Islet precursor cell (in vitro differentiated cells): ENCODE measurements around the gene PLCD3.

Experiments used
- DNase-seq: peaks from one replicate; pipeline ENCODE4 v3.0.0-alpha.2; 2018

Gene PLCD3

DNA sequence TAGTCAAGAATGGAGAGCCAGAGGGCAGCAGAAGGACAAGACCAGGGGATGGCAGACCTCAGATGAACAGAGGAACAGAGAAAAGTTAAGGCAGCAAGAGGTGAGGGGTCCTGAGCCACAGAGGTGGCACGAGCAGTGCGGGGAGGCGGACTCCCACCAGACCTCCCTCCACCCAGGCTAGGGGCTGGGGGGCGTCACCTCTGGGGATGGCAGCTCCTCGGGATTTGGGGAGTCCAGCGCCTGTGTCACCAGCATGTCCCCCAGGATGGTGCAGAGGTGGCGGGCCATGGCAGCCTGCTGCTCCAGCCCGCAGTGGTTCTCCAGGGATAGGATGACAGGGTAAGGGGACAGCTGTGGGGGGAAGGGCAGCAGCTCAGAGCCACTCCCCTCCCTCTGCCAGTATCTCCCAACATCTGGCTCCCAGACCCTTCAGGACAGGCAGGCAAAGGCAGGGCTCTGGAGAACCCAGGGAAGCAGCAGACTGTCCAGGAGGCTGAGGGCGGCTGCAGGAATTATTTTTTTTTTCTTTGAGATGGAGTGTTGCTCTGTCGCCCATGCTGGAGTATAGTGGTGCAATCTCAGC lies 15.8 kb downstream of the PLCD3 start:
- no peak for DNase-seq

GRCh38 chr17:45115871-45116270 lies 16.4 kb downstream of the PLCD3 start:
- DNase-seq = no peak

GRCh38 chr17:45115015-45115625 lies 17.2 kb downstream of the PLCD3 start:
- no peak for DNase-seq

- DNase-seq = peak; percentile 81
Observed at GRCh38 chr17:45114117-45114932, 18.0 kb downstream of the PLCD3 start.

- DNase-seq = no peak
Observed at GRCh38 chr17:45113424-45113754, 18.9 kb downstream of the PLCD3 start.

DNA sequence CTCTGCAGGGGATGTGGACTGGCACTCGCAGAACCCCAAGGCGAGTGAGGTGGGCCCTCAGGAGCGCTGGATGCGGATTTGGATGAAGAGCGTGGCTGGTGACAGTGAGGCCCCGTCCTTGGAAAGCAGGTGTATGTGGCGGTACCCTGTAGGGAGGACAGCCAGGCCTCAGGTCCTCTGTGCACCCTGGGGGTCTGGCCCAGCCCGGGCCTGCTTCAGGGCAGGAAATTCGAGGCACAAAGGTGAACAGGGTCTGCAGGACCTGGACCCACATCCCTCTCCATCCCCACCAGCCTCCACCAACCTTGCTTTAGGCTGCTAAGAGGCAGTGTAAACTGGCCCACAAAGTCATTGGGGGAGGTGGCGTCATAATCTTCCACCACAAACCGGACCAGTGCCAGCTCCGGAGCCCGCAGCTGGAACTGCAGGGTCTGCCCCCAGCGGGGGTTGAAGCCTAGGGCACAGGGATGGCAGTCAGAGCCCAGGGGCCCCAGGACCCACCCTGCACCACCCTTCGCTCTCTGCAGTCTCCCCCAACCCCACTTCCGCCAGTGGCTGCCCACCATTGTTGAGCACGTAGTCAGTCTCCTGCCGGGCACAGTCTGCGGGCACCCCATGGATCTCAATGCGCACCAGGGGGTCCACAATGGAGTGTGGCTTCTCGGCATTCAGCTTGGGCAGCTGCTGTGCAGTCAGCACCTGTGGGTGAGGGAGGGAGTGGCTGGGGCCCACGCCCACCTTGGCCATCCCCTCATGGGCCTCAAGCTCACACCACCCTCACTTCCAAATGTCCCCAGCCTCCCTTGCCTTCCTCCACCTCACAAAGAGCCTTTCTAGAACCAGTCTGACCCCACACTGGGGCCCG lies 19.5 kb downstream of the PLCD3 start:
- no peak for DNase-seq

DNA sequence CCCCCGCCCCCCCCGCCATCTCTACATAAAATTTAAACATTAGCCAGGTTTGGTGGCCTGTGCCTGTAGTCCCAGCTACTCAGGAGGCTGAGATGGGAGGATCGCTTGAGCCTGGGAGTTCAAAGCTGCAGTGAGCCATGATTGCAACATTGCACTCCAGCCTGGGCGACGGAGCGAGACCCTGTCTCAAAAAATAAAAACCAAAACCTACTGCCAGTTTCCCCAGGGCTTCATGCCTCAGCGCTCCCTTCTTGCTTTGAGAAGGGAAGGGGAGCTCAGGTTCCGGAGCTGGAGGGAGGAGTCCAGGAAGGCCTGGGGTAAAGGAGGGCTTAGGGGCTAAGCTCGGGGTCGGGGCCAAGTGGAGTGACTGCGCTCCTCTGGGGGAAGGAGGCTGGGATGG lies 20.5 kb downstream of the PLCD3 start:
- DNase-seq = no peak

GRCh38 chr17:45110676-45111611 lies 21.4 kb downstream of the PLCD3 start:
- no peak for DNase-seq

- no peak for DNase-seq
Observed at GRCh38 chr17:45108595-45109521, 23.5 kb downstream of the PLCD3 start.

DNA sequence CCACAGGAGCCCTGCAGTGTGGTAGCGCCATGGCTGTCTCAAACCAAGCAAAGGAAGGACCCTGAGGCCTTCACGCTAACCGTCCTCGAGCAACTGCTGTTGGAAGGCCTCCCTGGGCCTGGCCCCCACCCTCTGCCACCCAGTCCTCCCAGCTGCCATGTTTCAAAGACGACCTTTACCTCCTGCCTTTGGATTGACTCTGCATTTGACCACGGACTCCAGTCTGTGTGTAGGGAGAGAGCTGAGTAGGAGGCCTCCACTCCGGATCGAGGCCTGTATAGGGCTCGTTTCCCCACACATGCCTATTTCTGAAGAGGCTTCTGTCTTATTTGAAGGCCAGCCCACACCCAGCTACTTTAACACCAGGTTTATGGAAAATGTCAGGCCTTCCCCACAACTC lies 24.3 kb downstream of the PLCD3 start:
- no peak for DNase-seq

DNA sequence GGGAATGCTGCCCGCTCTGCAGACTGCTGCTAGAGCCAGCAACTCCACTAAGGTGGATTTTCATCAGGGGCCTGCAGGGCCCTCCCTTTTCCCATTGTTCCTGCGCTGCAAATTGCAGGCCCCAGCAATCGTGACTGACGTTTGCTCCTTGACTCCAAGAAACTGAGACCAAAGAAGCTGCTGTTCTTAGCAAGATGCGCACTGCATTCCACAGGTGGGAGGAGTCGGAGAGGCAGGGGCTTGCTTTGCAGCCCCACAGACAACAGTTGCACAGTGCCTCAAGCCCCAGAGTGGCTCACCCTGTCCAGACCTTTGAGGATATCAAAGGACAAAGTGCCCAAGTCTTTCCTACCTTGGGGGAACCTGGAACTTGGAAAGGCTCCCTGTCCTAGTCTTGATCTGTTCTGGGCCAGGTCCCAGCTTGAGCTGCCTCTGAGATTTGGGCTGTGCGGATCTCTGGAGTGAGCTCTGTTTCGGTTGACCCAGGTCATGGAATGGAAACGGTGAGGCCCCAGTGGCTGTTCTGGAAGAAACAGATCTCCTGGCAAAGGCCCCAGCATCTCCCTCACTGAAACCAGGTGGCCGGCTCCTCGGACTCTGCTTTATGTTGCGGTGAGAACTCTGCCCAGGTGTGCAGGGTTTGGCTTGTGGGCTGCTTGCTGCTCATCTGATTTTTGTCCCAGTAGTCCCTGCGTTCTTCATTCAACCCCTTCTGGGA lies 24.9 kb downstream of the PLCD3 start:
- DNase-seq = no peak

DNA sequence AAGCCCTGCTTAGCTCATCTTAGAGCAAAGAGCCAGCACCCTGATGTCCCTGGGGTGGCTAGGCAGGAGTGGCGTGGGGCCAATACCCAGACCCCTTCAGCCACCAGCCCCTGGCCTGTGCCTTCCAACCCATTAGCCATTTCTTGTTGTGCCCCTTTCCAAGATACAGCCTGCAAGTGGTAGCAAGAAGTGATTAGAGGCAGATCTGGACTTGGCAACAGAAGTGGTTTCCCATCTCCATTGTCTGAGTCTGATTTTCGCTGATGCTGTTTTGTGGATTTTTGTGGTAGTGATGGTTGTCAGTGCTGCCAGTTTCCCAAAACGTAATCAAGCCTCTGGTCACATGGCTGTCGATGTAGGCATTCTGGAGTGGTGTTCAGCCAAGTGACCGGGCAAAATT lies 25.7 kb downstream of the PLCD3 start:
- no peak for DNase-seq

GRCh38 chr17:45106096-45106495 lies 26.2 kb downstream of the PLCD3 start:
- no peak for DNase-seq

DNA sequence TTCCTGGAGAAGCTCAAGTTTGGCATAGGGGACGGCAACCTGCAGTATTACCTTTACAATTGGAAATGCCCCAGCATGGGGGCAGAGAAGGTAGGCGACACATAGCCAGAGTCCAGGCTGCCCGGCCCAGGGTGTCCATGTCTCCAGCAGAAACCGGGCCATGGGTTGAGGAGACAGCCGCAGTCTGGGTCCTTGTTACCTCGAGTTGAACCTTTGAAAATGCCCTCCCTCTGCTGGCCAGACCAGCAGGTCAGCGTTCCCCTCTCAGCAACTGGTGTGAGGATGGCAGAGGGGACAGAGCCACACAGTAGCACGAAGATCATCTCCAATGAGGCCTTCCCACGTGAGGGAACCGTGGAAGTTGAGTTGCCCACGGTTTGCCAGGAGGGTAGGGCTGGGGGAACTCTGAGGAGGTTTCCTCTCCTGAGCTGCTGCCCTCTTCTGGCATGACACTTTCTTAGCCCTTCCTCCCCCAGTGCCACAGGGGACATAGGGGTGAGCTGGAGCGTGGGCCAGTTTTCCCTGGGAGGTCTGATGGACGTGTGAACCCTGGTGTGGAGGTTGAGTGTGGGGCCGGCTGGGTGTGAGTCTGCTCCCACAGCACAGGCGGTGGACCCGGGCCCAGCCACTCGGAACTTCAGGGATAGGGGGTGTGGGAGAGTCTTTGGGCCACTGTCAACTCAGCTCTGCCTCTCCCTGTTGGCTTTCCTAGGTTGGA lies 27.2 kb downstream of the PLCD3 start:
- DNase-seq = peak; percentile 52

GRCh38 chr17:45104497-45104896 lies 27.8 kb downstream of the PLCD3 start:
- peak; percentile 48 for DNase-seq

- DNase-seq = peak; percentile 63
Observed at GRCh38 chr17:45104029-45104428, 28.3 kb downstream of the PLCD3 start.

- peak; percentile 46 for DNase-seq
Observed at GRCh38 chr17:45103269-45103795, 29.0 kb downstream of the PLCD3 start.

DNA sequence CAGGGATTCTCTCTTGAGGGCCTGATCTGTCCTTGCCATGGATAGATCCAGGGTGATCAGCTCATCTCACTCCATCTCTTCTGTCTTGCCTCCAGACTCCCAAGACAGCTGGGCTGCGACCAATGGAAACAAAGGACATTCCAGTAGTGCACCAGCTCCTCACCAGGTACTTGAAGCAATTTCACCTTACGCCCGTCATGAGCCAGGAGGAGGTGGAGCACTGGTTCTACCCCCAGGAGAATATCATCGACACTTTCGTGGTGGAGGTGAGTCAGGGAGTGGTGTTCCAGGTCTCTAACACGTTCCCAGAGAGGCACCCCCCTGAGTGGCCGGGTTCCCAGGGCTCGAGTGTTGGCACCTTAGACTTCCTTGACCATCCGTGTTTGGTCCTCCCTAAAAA lies 29.5 kb downstream of the PLCD3 start:
- DNase-seq = no peak
